HEK293 (cell line): ENCODE data around the gene KCNMA1.

ENCODE experiments used
- CTCF ChIA-PET: fragments of 350-600 bp; formaldehyde crosslinking; extraction: SDS; loops from one replicate; lab custom pipeline; 2021; ENCODE audit warnings: antibody characterized with exemption; lab: Yijun Ruan, JAX
- POLR2A ChIA-PET: fragments of 300-600 bp; formaldehyde crosslinking; extraction: SDS; loops from one replicate; lab custom pipeline; 2020; ENCODE audit warnings: antibody characterized with exemption, inconsistent platforms; lab: Yijun Ruan, JAX
- H3K27ac ChIP-seq: fragments of 200-500 bp; sonication (Bioruptor generic); 2 replicates; pipeline ENCODE4 v1.5.1; 2014; ENCODE audit warnings: low read depth, low read length, control low read depth, inconsistent platforms; ENCODE audit errors: extremely low read depth
- H3K36me3 ChIP-seq, 2 experiments: fragments of 200-500 bp in 1 of 2; sonication (Bioruptor generic) in 1 of 2; 1 replicate in 1 of 2; 2 replicates in 1 of 2; pipeline ENCODE4 v1.5.1; 2014 to 2017; ENCODE audit warnings: inconsistent platforms in 2 of 2, low read length in 2 of 2; ENCODE audit not compliant: control insufficient read depth in 2 of 2, insufficient read depth in 1 of 2
- H3K4me1 ChIP-seq: fragments of 200-500 bp; sonication (Bioruptor generic); 2 replicates; pipeline ENCODE4 v1.5.1; 2014; ENCODE audit warnings: mild to moderate bottlenecking, low read length, inconsistent platforms; ENCODE audit not compliant: control insufficient read depth, insufficient read depth
- H3K4me3 ChIP-seq: 2 replicates; pipeline ENCODE4 v1.5.1; 2011; ENCODE audit warnings: low read depth, mild to moderate bottlenecking, control low read depth, low read length, moderate library complexity
- H3K9me3 ChIP-seq: fragments of 200-500 bp; sonication (Bioruptor generic); 2 replicates; pipeline ENCODE4 v1.5.1; 2014; ENCODE audit warnings: low read depth, low read length, inconsistent platforms; ENCODE audit not compliant: control insufficient read depth, insufficient read depth
- GLI4 ChIP-seq: fragments of 450-650 bp; formaldehyde crosslinking; IDR thresholded peaks from 2 replicates; pipeline ENCODE4 v1.5.1; 2016; ENCODE audit warnings: missing biosample characterization, missing genetic modification characterization
- HIC1 ChIP-seq: fragments of 450-650 bp; formaldehyde crosslinking; IDR thresholded peaks from 2 replicates; pipeline ENCODE4 v1.5.1; 2016; ENCODE audit warnings: missing biosample characterization, missing genetic modification characterization
- RBAK ChIP-seq: fragments of 450-650 bp; formaldehyde crosslinking; IDR thresholded peaks from 2 replicates; pipeline ENCODE4 v1.5.1; 2016; ENCODE audit warnings: missing biosample characterization, missing genetic modification characterization
- SCRT2 ChIP-seq: fragments of 450-650 bp; formaldehyde crosslinking; IDR thresholded peaks from 2 replicates; pipeline ENCODE4 v1.5.1; 2016; ENCODE audit warnings: missing biosample characterization, missing genetic modification characterization
- ZBTB21 ChIP-seq: fragments of 450-650 bp; formaldehyde crosslinking; IDR thresholded peaks from 2 replicates; pipeline ENCODE4 v1.5.1; 2017; ENCODE audit warnings: missing biosample characterization, missing genetic modification characterization
- ZBTB48 ChIP-seq: fragments of 450-650 bp; formaldehyde crosslinking; IDR thresholded peaks from 2 replicates; pipeline ENCODE4 v1.5.1; 2016; ENCODE audit warnings: missing biosample characterization, missing genetic modification characterization
- ZNF114 ChIP-seq: fragments of 450-650 bp; formaldehyde crosslinking; IDR thresholded peaks from 2 replicates; pipeline ENCODE4 v1.5.0; 2017; ENCODE audit warnings: missing biosample characterization, missing genetic modification characterization
- ZNF2 ChIP-seq: fragments of 450-650 bp; formaldehyde crosslinking; IDR thresholded peaks from 2 replicates; pipeline ENCODE4 v1.5.1; 2016; ENCODE audit warnings: missing biosample characterization, missing genetic modification characterization
- ZNF214 ChIP-seq: fragments of 450-650 bp; formaldehyde crosslinking; IDR thresholded peaks from 2 replicates; pipeline ENCODE4 v1.5.1; 2017; ENCODE audit warnings: missing biosample characterization, mild to moderate bottlenecking, missing genetic modification characterization, borderline replicate concordance
- ZNF280C ChIP-seq: fragments of 450-650 bp; formaldehyde crosslinking; IDR thresholded peaks from 2 replicates; pipeline ENCODE4 v1.5.1; 2016; ENCODE audit warnings: missing biosample characterization, missing genetic modification characterization
- ZNF335 ChIP-seq: fragments of 450-650 bp; formaldehyde crosslinking; conservative IDR thresholded peaks from 2 replicates; pipeline ENCODE4 v1.5.1; 2016; ENCODE audit warnings: missing biosample characterization, missing genetic modification characterization
- ZNF416 ChIP-seq: fragments of 450-650 bp; formaldehyde crosslinking; IDR thresholded peaks from 2 replicates; pipeline ENCODE4 v1.5.1; 2016; ENCODE audit warnings: missing biosample characterization, missing genetic modification characterization
- ZNF423 ChIP-seq: fragments of 450-650 bp; formaldehyde crosslinking; IDR thresholded peaks from 2 replicates; pipeline ENCODE4 v1.5.1; 2016; ENCODE audit warnings: missing biosample characterization, missing genetic modification characterization
- ZNF426 ChIP-seq: fragments of 450-650 bp; formaldehyde crosslinking; IDR thresholded peaks from 2 replicates; pipeline ENCODE4 v1.5.1; 2017; ENCODE audit warnings: missing biosample characterization, missing genetic modification characterization, mild to moderate bottlenecking, inconsistent platforms, moderate library complexity
- ZNF433 ChIP-seq: fragments of 450-650 bp; formaldehyde crosslinking; IDR thresholded peaks from 2 replicates; pipeline ENCODE4 v1.5.1; 2016; ENCODE audit warnings: missing biosample characterization, missing genetic modification characterization, low read depth
- ZNF571 ChIP-seq: fragments of 450-650 bp; formaldehyde crosslinking; IDR thresholded peaks from 2 replicates; pipeline ENCODE4 v1.5.0; 2017; ENCODE audit warnings: missing biosample characterization, missing genetic modification characterization
- ZNF624 ChIP-seq: fragments of 450-650 bp; formaldehyde crosslinking; IDR thresholded peaks from 2 replicates; pipeline ENCODE4 v1.5.1; 2017; ENCODE audit warnings: missing biosample characterization, missing genetic modification characterization
- ZNF830 ChIP-seq: fragments of 450-650 bp; IDR thresholded peaks from 2 replicates; pipeline ENCODE4 v1.5.0; 2018; ENCODE audit warnings: missing biosample characterization, missing genetic modification characterization, low read depth, mild to moderate bottlenecking, moderate library complexity
- ZSCAN16 ChIP-seq: fragments of 450-650 bp; formaldehyde crosslinking; IDR thresholded peaks from 2 replicates; pipeline ENCODE4 v1.5.1; 2016; ENCODE audit warnings: missing biosample characterization, missing genetic modification characterization
- ZSCAN5A ChIP-seq: fragments of 450-650 bp; formaldehyde crosslinking; IDR thresholded peaks from 2 replicates; pipeline ENCODE4 v1.5.1; 2016; ENCODE audit warnings: missing biosample characterization, missing genetic modification characterization
- TF ChIP-seq, protein P1 (sequence below): fragments of 450-650 bp; IDR thresholded peaks from 2 replicates; pipeline ENCODE4 v1.5.1; 2018; ENCODE audit warnings: missing biosample characterization, mild to moderate bottlenecking, missing genetic modification characterization
- TF ChIP-seq, protein P2 (sequence below): fragments of 450-650 bp; formaldehyde crosslinking; IDR thresholded peaks from 2 replicates; pipeline ENCODE4 v1.5.1; 2016; ENCODE audit warnings: missing biosample characterization, missing genetic modification characterization
- TF ChIP-seq, protein P3 (sequence below): fragments of 450-650 bp; formaldehyde crosslinking; IDR thresholded peaks from 2 replicates; pipeline ENCODE4 v1.5.1; 2016; ENCODE audit warnings: missing biosample characterization, missing genetic modification characterization

The KCNMA1 gene

GRCh38 chr10:76858721-76859120 is 778.9 kb downstream of the KCNMA1 start:
- TF ChIP-seq, protein P1, sequence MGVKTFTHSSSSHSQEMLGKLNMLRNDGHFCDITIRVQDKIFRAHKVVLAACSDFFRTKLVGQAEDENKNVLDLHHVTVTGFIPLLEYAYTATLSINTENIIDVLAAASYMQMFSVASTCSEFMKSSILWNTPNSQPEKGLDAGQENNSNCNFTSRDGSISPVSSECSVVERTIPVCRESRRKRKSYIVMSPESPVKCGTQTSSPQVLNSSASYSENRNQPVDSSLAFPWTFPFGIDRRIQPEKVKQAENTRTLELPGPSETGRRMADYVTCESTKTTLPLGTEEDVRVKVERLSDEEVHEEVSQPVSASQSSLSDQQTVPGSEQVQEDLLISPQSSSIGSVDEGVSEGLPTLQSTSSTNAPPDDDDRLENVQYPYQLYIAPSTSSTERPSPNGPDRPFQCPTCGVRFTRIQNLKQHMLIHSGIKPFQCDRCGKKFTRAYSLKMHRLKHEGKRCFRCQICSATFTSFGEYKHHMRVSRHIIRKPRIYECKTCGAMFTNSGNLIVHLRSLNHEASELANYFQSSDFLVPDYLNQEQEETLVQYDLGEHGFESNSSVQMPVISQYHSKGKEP (tag by site-specific recombination), result no peak
- TF ChIP-seq ZNF214 (tag by site-specific recombination) (no peak), GLI4 (tag by site-specific recombination) (no peak), ZSCAN16 (tag by site-specific recombination) (no peak), ZBTB21 (tag by site-specific recombination) (no peak), HIC1 (tag by site-specific recombination) (no peak), SCRT2 (tag by site-specific recombination) (no peak), ZNF2 (no peak), ZSCAN5A (no peak), ZNF416 (tag by site-specific recombination) (no peak), ZNF426 (tag by site-specific recombination) (no peak), ZNF423 (tag by site-specific recombination) (no peak), ZBTB48 (tag by site-specific recombination) (no peak), ZNF571 (tag by site-specific recombination) (no peak)
- TF ChIP-seq, protein P2, sequence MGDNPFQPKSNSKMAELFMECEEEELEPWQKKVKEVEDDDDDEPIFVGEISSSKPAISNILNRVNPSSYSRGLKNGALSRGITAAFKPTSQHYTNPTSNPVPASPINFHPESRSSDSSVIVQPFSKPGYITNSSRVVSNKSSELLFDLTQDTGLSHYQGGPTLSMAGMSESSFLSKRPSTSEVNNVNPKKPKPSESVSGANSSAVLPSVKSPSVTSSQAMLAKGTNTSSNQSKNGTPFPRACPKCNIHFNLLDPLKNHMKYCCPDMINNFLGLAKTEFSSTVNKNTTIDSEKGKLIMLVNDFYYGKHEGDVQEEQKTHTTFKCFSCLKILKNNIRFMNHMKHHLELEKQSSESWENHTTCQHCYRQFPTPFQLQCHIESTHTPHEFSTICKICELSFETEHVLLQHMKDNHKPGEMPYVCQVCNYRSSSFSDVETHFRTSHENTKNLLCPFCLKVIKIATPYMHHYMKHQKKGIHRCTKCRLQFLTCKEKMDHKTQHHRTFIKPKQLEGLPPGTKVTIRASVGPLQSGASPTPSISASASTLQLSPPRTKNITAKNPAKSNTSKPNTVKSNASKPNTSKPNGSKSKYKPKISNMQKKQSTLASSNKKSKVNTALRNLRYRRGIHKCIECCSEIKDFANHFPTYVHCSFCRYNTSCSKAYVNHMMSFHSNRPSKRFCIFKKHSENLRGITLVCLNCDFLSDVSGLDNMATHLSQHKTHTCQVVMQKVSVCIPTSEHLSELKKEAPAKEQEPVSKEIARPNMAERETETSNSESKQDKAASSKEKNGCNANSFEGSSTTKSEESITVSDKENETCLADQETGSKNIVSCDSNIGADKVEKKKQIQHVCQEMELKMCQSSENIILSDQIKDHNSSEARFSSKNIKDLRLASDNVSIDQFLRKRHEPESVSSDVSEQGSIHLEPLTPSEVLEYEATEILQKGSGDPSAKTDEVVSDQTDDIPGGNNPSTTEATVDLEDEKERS, result no peak
- Histone ChIP-seq H3K36me3 (no peaks in the 10 kb centered on the region), H3K4me1 (no peaks in the 10 kb centered on the region), H3K9me3 (no peaks in the 10 kb centered on the region), H3K4me3 (no peak overlapping the region), H3K27ac (no peak overlapping the region)
- CTCF ChIA-PET, result interaction anchor here (0.6 to 0.7 kb wide), 2 partner anchors 24 to 880 kb away, joined by 3 to 4 read pairs; no protein-coding TSS in a partner anchor
- POLR2A ChIA-PET, result no interaction called here

DNA sequence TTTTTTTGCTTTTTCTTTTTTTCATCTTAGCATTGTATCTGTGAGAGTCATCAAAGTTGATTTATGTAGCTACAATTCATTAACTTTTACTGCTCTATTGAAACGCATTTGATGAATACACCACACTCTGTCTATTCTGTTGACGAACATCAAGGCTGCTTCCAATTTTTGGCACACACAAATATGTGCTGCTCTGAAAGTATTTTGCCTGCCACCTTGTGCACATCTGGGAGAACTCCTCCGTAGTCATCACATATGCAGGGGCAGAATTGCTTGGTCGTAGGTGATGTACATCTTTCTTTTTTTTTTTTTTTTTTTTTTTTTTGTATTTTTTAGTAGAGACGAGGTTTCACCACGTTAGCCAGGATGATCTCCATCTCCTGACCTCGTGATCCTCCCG is 796.8 kb downstream of the KCNMA1 start:
- Histone ChIP-seq H3K9me3 (no peaks in the 10 kb centered on the region), H3K4me3 (no peak overlapping the region), H3K27ac (no peak overlapping the region), H3K36me3 (no peaks in the 10 kb centered on the region), H3K4me1 (no peaks in the 10 kb centered on the region)
- ChIA-PET CTCF (no interaction called here), POLR2A (no interaction called here)
- TF ChIP-seq ZNF335 (tag by site-specific recombination) (no peak), ZNF280C (tag by site-specific recombination) (no peak), ZNF114 (tag by site-specific recombination) (no peak), RBAK (tag by site-specific recombination) (no peak), ZNF433 (tag by site-specific recombination) (no peak), ZNF830 (tag by site-specific recombination) (no peak), ZNF416 (tag by site-specific recombination) (no peak), GLI4 (tag by site-specific recombination) (no peak), ZNF624 (tag by site-specific recombination) (no peak)
- TF ChIP-seq, protein P3, sequence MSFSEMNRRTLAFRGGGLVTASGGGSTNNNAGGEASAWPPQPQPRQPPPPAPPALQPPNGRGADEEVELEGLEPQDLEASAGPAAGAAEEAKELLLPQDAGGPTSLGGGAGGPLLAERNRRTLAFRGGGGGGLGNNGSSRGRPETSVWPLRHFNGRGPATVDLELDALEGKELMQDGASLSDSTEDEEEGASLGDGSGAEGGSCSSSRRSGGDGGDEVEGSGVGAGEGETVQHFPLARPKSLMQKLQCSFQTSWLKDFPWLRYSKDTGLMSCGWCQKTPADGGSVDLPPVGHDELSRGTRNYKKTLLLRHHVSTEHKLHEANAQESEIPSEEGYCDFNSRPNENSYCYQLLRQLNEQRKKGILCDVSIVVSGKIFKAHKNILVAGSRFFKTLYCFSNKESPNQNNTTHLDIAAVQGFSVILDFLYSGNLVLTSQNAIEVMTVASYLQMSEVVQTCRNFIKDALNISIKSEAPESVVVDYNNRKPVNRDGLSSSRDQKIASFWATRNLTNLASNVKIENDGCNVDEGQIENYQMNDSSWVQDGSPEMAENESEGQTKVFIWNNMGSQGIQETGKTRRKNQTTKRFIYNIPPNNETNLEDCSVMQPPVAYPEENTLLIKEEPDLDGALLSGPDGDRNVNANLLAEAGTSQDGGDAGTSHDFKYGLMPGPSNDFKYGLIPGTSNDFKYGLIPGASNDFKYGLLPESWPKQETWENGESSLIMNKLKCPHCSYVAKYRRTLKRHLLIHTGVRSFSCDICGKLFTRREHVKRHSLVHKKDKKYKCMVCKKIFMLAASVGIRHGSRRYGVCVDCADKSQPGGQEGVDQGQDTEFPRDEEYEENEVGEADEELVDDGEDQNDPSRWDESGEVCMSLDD (tag by site-specific recombination), result no peak
